ENCODE results near the gene UROC1. TPM values are rescaled to one million over a fixed set of nuclear protein-coding genes. Genes with fewer than 3 reads are reported as not detected.
A peak's percentile ranks its signal among the peaks of the same experiment; 100 is the strongest.

UROC1 gene
- total RNA-seq, 1 experiment from 2014 or later = not detected

DNA sequence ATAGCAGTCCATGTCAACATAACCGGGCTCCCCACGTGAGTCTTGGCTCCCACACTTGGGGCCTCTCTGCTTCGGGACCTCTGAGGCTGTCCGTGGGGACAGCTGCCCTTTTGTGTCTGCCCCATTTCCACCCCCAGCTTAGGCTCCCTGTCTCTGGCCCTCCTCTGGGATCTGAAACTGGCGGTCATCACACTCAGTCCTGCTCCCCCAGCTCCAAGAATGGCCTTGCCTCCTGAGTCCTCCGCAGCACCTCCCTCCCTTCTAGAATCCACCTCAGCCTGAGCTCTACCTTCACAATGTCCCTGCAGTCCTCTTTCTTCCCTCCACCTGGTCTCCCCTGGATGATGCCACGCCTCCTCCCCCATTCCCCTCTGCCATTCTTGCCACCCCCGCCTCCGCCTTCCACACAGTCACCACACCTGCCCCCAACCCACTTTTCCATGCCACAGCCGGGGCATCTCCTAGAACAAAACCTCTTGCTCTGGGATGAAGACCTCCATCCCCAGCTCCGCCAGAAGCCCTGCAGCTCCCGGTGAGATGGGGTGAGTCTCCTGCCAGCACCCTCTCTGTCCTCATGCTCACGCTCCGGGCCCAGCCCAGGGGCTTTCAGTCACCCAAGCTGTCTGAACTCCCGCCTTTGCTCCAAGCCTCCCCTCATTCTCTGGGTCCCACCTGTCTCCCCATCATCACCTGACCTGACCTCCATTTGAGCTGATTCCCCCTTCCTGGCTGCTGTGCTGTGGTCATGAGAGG is 34.9 kb downstream of the UROC1 start:
- Histone ChIP-seq H3K4me3 (no peak overlapping the region), H3K9me3 (no peaks in the 10 kb centered on the region), H3K36me3 (no peaks in the 10 kb centered on the region), H3K27me3 (no peaks in the 10 kb centered on the region)
- no peak for DNase-seq

DNA sequence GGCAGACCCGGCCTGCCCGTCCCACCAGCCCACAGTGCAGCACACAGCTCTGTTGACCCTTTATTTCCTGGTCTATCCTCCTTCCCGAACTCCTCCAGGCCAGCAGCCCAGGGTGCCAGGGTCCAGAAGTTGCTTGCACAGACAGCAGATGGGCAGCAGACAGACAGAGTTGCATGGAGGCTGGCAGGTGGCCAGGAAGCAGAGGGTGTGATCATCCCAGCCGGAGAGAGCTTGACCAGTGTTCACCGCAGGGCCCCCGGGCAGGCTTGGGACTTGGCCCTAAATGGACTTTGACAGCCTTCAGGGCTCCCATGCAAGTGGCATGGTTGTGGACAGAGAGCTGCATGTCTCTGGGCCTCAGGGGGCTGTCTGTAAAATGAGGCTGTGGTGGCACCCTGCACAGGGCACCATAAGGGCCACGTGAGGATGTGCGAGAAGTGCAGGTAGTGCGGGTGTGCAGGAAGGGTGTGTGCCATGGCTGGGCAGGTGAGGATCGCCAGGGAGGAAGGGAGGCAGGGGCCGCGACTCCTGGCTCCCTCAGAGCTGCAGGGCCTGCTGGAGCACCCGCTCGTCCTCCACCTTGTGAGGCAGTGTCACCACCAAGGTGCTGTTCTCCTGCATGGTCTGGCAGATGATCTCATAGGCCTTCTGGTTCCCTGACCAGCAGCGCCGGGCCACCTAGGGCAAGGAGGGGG is 35.6 kb downstream of the UROC1 start:
- Histone ChIP-seq H3K4me3 (no peak overlapping the region), H3K9me3 (no peaks in the 10 kb centered on the region), H3K27me3 (no peaks in the 10 kb centered on the region), H3K36me3 (no peaks in the 10 kb centered on the region)
- DNase-seq = peak; percentile 81

DNA sequence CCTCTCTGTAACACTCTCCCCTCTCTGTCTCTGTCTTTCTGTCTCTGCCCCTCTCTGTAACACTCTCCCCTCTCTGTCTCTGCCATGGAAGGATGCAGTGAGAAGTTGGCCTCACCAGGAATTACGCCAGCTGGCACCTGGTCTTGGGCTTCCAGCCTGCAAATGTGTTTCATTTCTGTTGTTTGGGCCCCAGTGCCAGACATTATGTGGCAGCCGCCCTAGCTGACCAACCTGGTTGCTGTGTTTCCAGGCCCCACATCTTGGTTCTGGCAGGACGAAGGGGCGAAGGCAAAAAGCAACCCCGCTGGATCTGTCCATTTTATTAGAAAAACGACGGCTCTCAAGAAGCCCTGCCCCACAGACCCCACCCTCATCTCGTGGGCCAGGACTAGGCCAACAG is 36.7 kb downstream of the UROC1 start:
- Histone ChIP-seq H3K4me3 (no peak overlapping the region), H3K36me3 (no peaks in the 10 kb centered on the region), H3K9me3 (no peaks in the 10 kb centered on the region), H3K27me3 (no peaks in the 10 kb centered on the region)
- peak; percentile 87 for DNase-seq

DNA sequence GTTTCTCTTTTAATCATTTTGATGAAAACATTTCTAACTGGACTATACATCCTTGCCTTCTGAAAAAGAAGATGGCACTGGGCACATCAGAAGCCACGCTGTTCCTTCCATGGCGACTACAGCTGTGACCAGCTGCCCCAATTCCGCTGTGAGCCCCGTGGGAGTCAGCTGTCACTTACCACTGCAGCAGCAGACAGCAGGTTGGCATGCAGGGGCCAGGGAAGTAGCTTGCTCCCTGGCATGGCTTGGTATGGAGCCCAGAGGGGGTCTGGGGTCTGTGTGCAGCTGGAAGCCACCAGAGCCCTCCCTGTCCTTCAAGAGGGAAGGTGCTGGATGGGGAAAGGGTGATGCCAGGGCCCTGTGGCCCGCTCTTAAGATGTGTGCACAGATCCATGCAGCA is 37.4 kb downstream of the UROC1 start:
- no peak for DNase-seq
- Histone ChIP-seq H3K36me3 (no peaks in the 10 kb centered on the region), H3K4me3 (no peak overlapping the region), H3K9me3 (no peaks in the 10 kb centered on the region), H3K27me3 (no peaks in the 10 kb centered on the region)

GRCh38 chr3:126479642-126480041 is 37.9 kb downstream of the UROC1 start:
- DNase-seq = no peak
- Histone ChIP-seq H3K27me3 (no peaks in the 10 kb centered on the region), H3K4me3 (no peak overlapping the region), H3K9me3 (no peaks in the 10 kb centered on the region), H3K36me3 (no peaks in the 10 kb centered on the region)

DNA sequence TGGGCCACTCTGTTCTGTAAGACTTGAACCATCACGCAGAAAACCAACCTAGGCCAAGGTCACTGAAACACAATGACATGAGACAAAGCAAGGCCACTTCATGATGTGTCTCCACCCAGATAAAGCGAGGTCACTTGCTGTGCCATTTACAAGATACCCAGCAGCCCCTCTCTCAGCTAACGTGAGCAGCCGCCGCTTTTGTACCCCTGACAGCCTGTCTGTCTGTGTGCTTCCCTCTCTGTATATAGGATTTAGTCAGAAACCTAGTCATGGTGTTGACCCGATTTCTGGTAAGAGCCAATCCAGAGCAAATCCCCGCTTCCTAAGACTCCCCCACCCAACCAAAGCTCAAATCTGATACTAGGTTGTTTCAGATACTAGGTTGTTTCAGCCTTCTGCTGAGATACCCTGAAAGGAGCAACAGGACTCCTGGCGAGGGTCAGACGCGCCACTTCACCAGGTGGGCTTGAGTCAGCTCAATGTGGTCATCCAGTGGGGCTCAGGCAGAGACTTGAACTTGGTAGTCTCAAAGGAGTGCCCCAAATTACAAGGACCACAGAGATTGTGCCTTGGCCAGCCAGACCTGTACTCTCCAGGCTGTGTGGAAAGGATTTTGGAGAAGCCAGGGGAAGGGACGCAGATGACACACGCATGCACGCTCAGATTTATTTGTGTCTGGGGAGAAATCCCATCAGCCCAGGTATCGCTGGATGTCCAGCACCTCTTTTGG is 38.8 kb downstream of the UROC1 start:
- Histone ChIP-seq H3K36me3 (peaks cover under 1% of the 10 kb centered on the region), H3K9me3 (no peaks in the 10 kb centered on the region), H3K4me3 (no peak overlapping the region), H3K27me3 (no peaks in the 10 kb centered on the region)
- DNase-seq = no peak

DNA sequence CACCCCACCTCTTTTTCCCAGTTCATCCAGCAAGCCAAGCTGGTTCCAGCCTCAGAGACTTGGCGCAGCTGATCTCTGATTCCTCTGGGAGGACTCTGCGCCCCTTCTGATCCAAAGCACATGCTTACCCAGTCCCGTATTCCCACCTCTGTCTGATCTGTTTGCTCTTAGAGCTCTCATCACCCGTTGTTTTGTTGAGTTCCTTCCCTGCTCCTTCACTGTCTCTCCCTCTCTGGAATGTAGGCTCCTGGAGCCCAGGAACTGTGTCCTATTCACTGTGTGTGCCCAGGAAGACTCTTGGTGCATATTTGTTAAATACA is 40.6 kb downstream of the UROC1 start:
- H3K4me3 ChIP-seq = no peak overlapping the region
- no peak for DNase-seq
- H3K27me3 ChIP-seq = no peaks in the 10 kb centered on the region
- H3K9me3 ChIP-seq = no peaks in the 10 kb centered on the region
- H3K36me3 ChIP-seq = peaks cover 14% of the 10 kb centered on the region

DNA sequence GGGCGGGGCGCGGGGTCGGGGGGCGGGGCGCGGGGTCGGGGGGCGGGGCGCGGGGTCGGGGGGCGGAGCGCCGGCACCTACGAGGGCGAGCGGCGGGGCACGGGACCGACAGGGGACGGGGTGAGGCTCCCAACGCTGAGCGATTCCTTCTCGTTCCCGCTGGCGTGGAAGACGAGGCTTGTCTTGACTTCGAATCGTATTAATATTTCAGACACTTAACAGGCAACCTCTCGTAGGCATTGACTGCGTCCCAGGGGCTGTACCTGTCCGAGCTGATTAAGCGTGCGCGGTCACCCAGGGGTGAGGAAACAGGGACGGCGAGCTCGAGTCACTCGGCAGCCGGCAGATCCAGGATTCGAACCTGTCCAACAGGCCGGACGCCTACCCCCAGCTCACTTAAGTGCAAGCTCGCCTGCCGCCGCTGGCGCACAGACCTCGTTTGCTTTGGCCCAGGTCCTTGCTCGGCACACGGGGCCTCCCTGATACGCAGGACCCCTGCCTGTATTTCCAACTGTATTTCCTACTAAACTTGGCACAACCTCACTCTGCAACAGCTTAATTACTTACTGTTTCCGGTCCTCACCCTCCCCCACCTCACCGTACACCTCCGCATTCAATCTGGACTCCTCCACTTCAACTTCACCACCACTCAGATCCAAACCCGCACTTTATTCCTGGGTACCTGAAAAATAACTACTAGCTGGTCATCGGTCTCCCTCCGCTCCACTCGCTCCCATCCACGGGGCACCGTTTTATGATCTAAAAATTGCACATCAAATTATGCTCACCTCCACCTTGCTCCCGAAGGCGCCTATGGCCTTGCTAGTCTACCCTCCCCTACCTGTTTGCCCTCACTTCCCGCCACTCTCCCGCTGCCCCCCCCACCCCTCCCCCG is 41.2 kb downstream of the UROC1 start:
- peak; percentile 43 for DNase-seq
- H3K4me3 ChIP-seq = peak overlapping the region; percentile 67
- H3K9me3 ChIP-seq = no peaks in the 10 kb centered on the region
- no peaks in the 10 kb centered on the region for H3K27me3 ChIP-seq
- peaks cover 20% of the 10 kb centered on the region for H3K36me3 ChIP-seq

GRCh38 chr3:126475413-126476114 is 42.0 kb downstream of the UROC1 start, which contains the start of gene ZXDC:
Gene ZXDC (minus strand): TSS chr3:126475891. CDS start chr3:126475865, 26 bp downstream.
- Histone ChIP-seq H3K36me3 (peaks cover 29% of the 10 kb centered on the region), H3K9me3 (no peaks in the 10 kb centered on the region), H3K27me3 (no peaks in the 10 kb centered on the region), H3K4me3 (peak within 1 kb of the TSS; percentile 70)
- DNase-seq = peak; percentile 95

DNA sequence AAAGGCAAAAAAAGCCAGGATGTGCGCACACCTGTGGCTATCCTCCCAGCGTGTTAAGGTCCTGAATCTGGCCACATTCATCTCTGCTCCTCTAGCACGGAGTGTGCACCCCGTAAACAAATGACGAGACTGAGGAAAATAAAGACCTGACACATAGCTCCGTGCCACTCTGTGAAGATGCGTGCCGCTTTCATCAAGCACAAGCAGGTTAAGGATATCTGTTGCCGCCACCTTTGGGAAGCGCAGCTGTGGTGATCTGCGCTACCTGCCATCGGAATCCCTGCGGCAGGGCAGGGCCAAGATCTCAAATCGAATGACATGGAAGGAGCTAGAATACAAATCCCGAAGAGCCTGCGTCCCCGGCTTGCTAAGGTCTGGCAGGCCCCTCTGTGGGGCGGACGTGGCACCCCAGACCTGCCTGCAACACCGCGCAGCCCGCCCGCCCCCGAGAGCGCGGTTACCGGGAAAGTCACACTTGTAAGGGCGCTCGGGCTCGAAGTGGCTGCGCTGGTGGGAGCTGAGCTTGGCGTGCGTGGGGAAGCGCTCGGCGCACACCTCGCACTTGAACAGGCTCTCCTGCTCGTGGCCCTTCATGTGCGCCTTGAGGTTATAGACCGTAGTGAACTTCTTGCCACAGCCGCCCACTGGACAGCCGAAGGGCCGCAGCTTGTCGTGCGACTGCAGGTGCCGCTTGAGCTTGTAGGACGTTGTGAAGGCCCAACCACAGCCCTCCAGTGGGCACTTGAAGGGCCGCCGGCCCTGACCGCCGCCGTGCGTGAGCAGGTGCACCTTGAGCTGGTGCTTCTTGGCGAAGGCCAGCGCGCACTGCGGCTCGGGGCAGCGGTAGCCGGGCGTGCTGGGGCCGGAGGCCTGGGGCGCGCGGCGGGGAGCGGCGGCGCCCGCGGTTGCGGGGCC is 42.8 kb downstream of the UROC1 start:
- peak; percentile 44 for DNase-seq
- H3K27me3 ChIP-seq = no peaks in the 10 kb centered on the region

GRCh38 chr3:126473292-126474168 is 44.0 kb downstream of the UROC1 start:
- peaks cover 49% of the 10 kb centered on the region for H3K36me3 ChIP-seq
- no peak for DNase-seq
- no peaks in the 10 kb centered on the region for H3K27me3 ChIP-seq
- H3K4me3 ChIP-seq = peak overlapping the region; percentile 6
- H3K9me3 ChIP-seq = no peaks in the 10 kb centered on the region

More for the DNA sequence above, 42.8 kb downstream of the UROC1 start:
- Histone ChIP-seq H3K4me3 (peak overlapping the region; percentile 70), H3K36me3 (peaks cover 37% of the 10 kb centered on the region), H3K9me3 (no peaks in the 10 kb centered on the region)

- Histone ChIP-seq H3K4me3 (no peak overlapping the region; the same call in 1 of the 2 replicates), H3K27me3 (no peaks in the 10 kb centered on the region), H3K9me3 (no peaks in the 10 kb centered on the region), H3K36me3 (peaks cover 60% of the 10 kb centered on the region)
- DNase-seq = peak; percentile 50
Measured at GRCh38 chr3:126472277-126473006, 45.1 kb downstream of the UROC1 start.

- H3K27me3 ChIP-seq = no peaks in the 10 kb centered on the region
- H3K4me3 ChIP-seq = no peak overlapping the region
- H3K36me3 ChIP-seq = peaks cover 90% of the 10 kb centered on the region
- no peaks in the 10 kb centered on the region for H3K9me3 ChIP-seq
- no peak for DNase-seq
Measured at GRCh38 chr3:126469479-126469878, 48.1 kb downstream of the UROC1 start.

Data from MG63 (cell line).